Measurements from ENCODE around the gene DTWD2.

DNA sequence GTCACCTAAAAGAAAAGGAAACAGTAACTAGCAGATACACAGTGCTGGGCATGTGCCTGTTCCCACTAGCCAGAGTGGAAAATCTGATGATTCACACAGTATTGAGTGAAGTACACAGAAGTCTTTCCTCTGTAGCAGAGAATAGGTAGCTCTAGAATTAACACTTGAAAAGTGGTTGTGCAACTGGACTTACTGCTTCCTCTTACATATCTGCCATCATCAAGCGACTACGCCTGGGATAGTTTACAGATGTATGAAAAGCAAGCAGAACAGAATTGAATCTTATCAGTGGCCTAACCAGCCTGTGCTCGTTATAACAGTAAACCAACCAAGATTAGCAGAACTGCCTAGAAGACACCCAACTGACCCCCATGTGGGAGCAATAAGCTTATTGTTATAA, 130.6 kb downstream of the DTWD2 start:
- TF ChIP-seq, protein P1, sequence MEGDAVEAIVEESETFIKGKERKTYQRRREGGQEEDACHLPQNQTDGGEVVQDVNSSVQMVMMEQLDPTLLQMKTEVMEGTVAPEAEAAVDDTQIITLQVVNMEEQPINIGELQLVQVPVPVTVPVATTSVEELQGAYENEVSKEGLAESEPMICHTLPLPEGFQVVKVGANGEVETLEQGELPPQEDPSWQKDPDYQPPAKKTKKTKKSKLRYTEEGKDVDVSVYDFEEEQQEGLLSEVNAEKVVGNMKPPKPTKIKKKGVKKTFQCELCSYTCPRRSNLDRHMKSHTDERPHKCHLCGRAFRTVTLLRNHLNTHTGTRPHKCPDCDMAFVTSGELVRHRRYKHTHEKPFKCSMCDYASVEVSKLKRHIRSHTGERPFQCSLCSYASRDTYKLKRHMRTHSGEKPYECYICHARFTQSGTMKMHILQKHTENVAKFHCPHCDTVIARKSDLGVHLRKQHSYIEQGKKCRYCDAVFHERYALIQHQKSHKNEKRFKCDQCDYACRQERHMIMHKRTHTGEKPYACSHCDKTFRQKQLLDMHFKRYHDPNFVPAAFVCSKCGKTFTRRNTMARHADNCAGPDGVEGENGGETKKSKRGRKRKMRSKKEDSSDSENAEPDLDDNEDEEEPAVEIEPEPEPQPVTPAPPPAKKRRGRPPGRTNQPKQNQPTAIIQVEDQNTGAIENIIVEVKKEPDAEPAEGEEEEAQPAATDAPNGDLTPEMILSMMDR (IDR thresholded peaks at IDR 0.05): no peak
- no peak for TF ChIP-seq POLR2A (IDR thresholded peaks at IDR 0.05)

Data from vagina (tissue), 2 donors.